GM12878 (cell line): ENCODE measurements around the gene PERM1. TPM values are rescaled to one million over a fixed set of nuclear protein-coding genes. Genes with fewer than 3 reads are reported as not detected.
A peak's percentile ranks its signal among the peaks of the same experiment; 100 is the strongest.

ENCODE experiments used
- ATAC-seq: fragments of 200-7000 bp; cut with Tn5 transposase; 3 replicates; pipeline ENCODE4 v1.9.1; 2020; ENCODE audit warnings: mild to moderate bottlenecking, moderate library complexity
- BruUV-seq: library from RNA; stranded (reverse); fragments of 400-500 nt; replicated peaks from 2 replicates; lab custom pipeline; 2021; lab: Mats Ljungman, UMichigan
- CTCF ChIA-PET: fragments of 300-600 bp; sonication (Branson Sonifier 250); formaldehyde crosslinking; extraction: SDS; loops from one replicate; lab custom pipeline; 2021; ENCODE audit warnings: inconsistent platforms; lab: Yijun Ruan, JAX
- POLR2A ChIA-PET: fragments of 350-600 bp; formaldehyde crosslinking; extraction: SDS; loops from one replicate; lab custom pipeline; 2021; ENCODE audit warnings: inconsistent platforms; lab: Charles Lee
- RAD21 ChIA-PET: fragments of 300-600 bp; sonication (Branson Sonifier 250); formaldehyde crosslinking; loops from one replicate; lab custom pipeline; 2023; ENCODE audit warnings: antibody characterized with exemption; ENCODE audit not compliant: unreplicated experiment; lab: Charles Lee
- SMC1A ChIA-PET: fragments of 300-600 bp; sonication (Branson Sonifier 250); formaldehyde crosslinking; loops from one replicate; lab custom pipeline; 2023; ENCODE audit not compliant: unreplicated experiment, uncharacterized antibody; lab: Charles Lee
- DNase-seq: peaks from one replicate; pipeline ENCODE4 v3.0.0-alpha.2; 2011; ENCODE audit warnings: low read depth, low spot score
- FAIRE-seq: peaks from 3 replicates; lab custom pipeline; 2011; peaks lifted over from hg19 to GRCh38; lab: Jason Lieb, UNC
- H2AFZ ChIP-seq: 2 replicates; pipeline ENCODE4 v1.6.0; 2011; ENCODE audit warnings: low read depth, low read length, control low read depth; ENCODE audit not compliant: control insufficient read depth
- H3K27ac ChIP-seq: 2 replicates; pipeline ENCODE4 v1.5.1; 2011; ENCODE audit warnings: control low read depth; ENCODE audit not compliant: control insufficient read depth, insufficient read depth
- H3K27me3 ChIP-seq, 2 experiments: replicated peaks in 1 of 2; 2 replicates each; pipeline versions ENCODE4 v1.6.0 to v1.6.1; 2011; ENCODE audit warnings: low read length in 1 of 2; ENCODE audit not compliant: control insufficient read depth in 2 of 2, insufficient read depth in 2 of 2
- H3K36me3 ChIP-seq, 2 experiments: 2 replicates each; pipeline ENCODE4 v1.5.1; 2011; ENCODE audit warnings: low read length in 1 of 2; ENCODE audit not compliant: control insufficient read depth in 2 of 2, insufficient read depth in 2 of 2
- H3K4me1 ChIP-seq: 2 replicates; pipeline ENCODE4 v1.6.1; 2011; ENCODE audit warnings: mild to moderate bottlenecking, low read length, moderate library complexity, mixed read lengths; ENCODE audit not compliant: control insufficient read depth, insufficient read depth
- H3K4me2 ChIP-seq: 2 replicates; pipeline ENCODE4 v1.6.0; 2011; ENCODE audit warnings: control low read depth; ENCODE audit not compliant: control insufficient read depth, insufficient read depth
- H3K4me3 ChIP-seq: fragments of 200-600 bp; sonication (generic); 2 replicates; pipeline ENCODE4 v1.5.1; 2016
- H3K79me2 ChIP-seq: 2 replicates; pipeline ENCODE4 v1.6.0; 2011; ENCODE audit warnings: low read length; ENCODE audit not compliant: control insufficient read depth, insufficient read depth
- H3K9ac ChIP-seq: 2 replicates; pipeline ENCODE4 v1.8.0; 2011; ENCODE audit warnings: low read length, control low read depth, mixed read lengths; ENCODE audit not compliant: control insufficient read depth, insufficient read depth
- H3K9me3 ChIP-seq: replicated peaks from 3 replicates; pipeline ENCODE4 v1.5.1; 2011; ENCODE audit warnings: mild to moderate bottlenecking, low read length; ENCODE audit not compliant: control insufficient read depth, insufficient read depth
- H4K20me1 ChIP-seq: 2 replicates; pipeline ENCODE4 v1.6.0; 2011; ENCODE audit not compliant: control insufficient read depth, insufficient read depth
- HDGF ChIP-seq: fragments of 450-650 bp; IDR thresholded peaks from 2 replicates; pipeline ENCODE4 v1.6.1; 2016; ENCODE audit warnings: antibody characterized with exemption
- JUND ChIP-seq: IDR thresholded peaks from 2 replicates; pipeline ENCODE4 v1.6.1; 2012; ENCODE audit warnings: low read depth, mild to moderate bottlenecking, low read length, improper control_type of control experiment, moderate library complexity
- KAT2A ChIP-seq: conservative IDR thresholded peaks from 2 replicates; pipeline ENCODE4 v1.6.1; 2011; ENCODE audit warnings: low read depth, low read length; ENCODE audit not compliant: control insufficient read depth
- MLLT1 ChIP-seq: fragments of 450-650 bp; IDR thresholded peaks from 2 replicates; pipeline ENCODE4 v1.6.1; 2016; ENCODE audit warnings: mild to moderate bottlenecking
- RCOR1 ChIP-seq: conservative IDR thresholded peaks from 2 replicates; pipeline ENCODE4 v1.6.1; 2012; ENCODE audit warnings: low read depth, low read length, improper control_type of control experiment
- SUPT20H ChIP-seq: IDR thresholded peaks from 2 replicates; pipeline ENCODE4 v1.6.1; 2011; ENCODE audit warnings: low read depth, mild to moderate bottlenecking, low read length, moderate library complexity, borderline replicate concordance; ENCODE audit not compliant: control insufficient read depth
- TAF1 ChIP-seq: IDR thresholded peaks from 2 replicates; pipeline ENCODE4 v1.6.1; 2011; ENCODE audit warnings: mild to moderate bottlenecking, low read depth, low read length, borderline replicate concordance
- USF1 ChIP-seq: IDR thresholded peaks from 2 replicates; pipeline ENCODE4 v1.6.1; 2011; ENCODE audit warnings: borderline replicate concordance, low read depth, mild to moderate bottlenecking, moderate library complexity, mixed read lengths, low read length; ENCODE audit not compliant: insufficient read depth; ENCODE audit errors: extremely low read length
- USF2 ChIP-seq: IDR thresholded peaks from 2 replicates; pipeline ENCODE4 v1.6.1; 2011; ENCODE audit warnings: low read depth, low read length, improper control_type of control experiment, borderline replicate concordance
- WGBS: methylation state at CpG from one replicate; pipeline ENCODE4 v1.1.6; 2016; ENCODE audit warnings: low lambda C conversion rate; ENCODE audit not compliant: insufficient replicate concordance, insufficient coverage; ENCODE audit errors: missing lambda C conversion rate; 5-methylcytosine and 5-hydroxymethylcytosine counted together
- in situ Hi-C: fragments of 300-500 bp; cut with MboI; formaldehyde crosslinking; loops from 9 replicates; pipeline ENCODE4 v1.14.3; 2018; ENCODE audit warnings: mixed read lengths
- intact Hi-C: fragments of 100-400 bp; cut with micrococcal nuclease; formaldehyde crosslinking; loops from one replicate; pipeline ENCODE4 v1.14.2; 2022; ENCODE audit not compliant: unreplicated experiment
- polyA plus RNA-seq, 11 experiments: library from polyadenylated mRNA; depleted of rRNA in 4 of 11; unstranded in 6 of 11; stranded (reverse) in 5 of 11; fragments of >200 nt; fragmentation: Nextera tagmentation in 4 of 11; fragmentation: Illumina TruSeq in 1 of 11; extraction: Ambion mirVana in 4 of 11; extraction: Trizol in 1 of 11; gene quantifications; 1 replicate in 1 of 11; 2 replicates in 10 of 11; pipeline versions ENCODE4 v1.2.1 to v1.2.3, GENCODE V29; 2011 to 2016; ENCODE audit warnings: inconsistent platforms in 2 of 11, missing spikeins in 2 of 11, low read depth in 1 of 11
- total RNA-seq, 4 experiments: library from RNA; depleted of rRNA in 3 of 4; stranded (reverse); fragments of >200 nt in 3 of 4; fragmentation: Illumina TruSeq in 1 of 4; extraction: Trizol in 1 of 4; gene quantifications; 2 replicates each; pipeline versions ENCODE4 v1.2.1 to v1.2.3, GENCODE V29; 2013 to 2021
- TF ChIP-seq, protein P1 (sequence below): IDR thresholded peaks from 2 replicates; pipeline ENCODE4 v1.6.1; 2011; ENCODE audit warnings: borderline replicate concordance, low read depth, mild to moderate bottlenecking, moderate library complexity, low read length; ENCODE audit not compliant: insufficient read depth, poor library complexity, severe bottlenecking
- TF ChIP-seq, protein P2 (sequence below): IDR thresholded peaks from 2 replicates; pipeline ENCODE4 v1.6.1; 2012; ENCODE audit warnings: low read length, inconsistent platforms

PERM1 gene
- total and polyA plus RNA-seq, 10 of the 15 experiments (the other 5 are each of a cell fraction or from before 2014, with no cell fraction given), result not detected

DNA sequence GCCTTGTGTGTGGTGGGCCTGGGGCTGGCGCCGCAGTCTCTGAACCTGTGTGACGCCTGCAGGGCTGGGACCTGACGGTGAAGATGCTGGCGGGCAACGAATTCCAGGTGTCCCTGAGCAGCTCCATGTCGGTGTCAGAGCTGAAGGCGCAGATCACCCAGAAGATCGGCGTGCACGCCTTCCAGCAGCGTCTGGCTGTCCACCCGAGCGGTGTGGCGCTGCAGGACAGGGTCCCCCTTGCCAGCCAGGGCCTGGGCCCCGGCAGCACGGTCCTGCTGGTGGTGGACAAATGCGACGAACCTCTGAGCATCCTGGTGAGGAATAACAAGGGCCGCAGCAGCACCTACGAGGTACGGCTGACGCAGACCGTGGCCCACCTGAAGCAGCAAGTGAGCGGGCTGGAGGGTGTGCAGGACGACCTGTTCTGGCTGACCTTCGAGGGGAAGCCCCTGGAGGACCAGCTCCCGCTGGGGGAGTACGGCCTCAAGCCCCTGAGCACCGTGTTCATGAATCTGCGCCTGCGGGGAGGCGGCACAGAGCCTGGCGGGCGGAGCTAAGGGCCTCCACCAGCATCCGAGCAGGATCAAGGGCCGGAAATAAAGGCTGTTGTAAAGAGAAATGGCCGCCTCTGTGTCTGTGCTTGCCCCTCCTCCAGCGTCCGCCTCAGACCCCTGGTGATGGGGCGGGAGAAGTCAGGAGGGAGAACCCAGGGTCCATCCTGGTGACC is 32.2 kb upstream of the PERM1 start:
- Histone ChIP-seq H4K20me1 (no peaks in the 10 kb centered on the region), H3K27me3 (no peaks in the 10 kb centered on the region), H3K9ac (peak overlapping the region; percentile 91), H2AFZ (no peak overlapping the region), H3K4me1 (peaks cover 12% of the 10 kb centered on the region), H3K36me3 (no peaks in the 10 kb centered on the region), H3K4me3 (peak overlapping the region; percentile 90), H3K79me2 (peaks cover 22% of the 10 kb centered on the region), H3K4me2 (peak overlapping the region; percentile 62), H3K9me3 (no peaks in the 10 kb centered on the region; the same call in 2 of the 3 replicates), H3K27ac (peak overlapping the region; percentile 92)
- BruUV-seq, result TSS peak; percentile 99
- ChIA-PET SMC1A (interaction anchor here (0.7 to 2.8 kb wide), 8 partner anchors 12 to 49 kb away, joined by 3 to 13 read pairs (median 4); partner anchors contain the start of gene HES4), CTCF (interaction anchor here (0.8 to 7.4 kb wide), 16 partner anchors 11 to 359 kb away, joined by 3 to 68 read pairs (median 4); partner anchors contain the start of gene PLEKHN1), POLR2A (interaction anchor here (0.9 to 4.0 kb wide), 16 partner anchors 11 to 271 kb away, joined by 3 to 22 read pairs (median 4); partner anchors contain the start of genes PERM1, PLEKHN1 and UBE2J2), RAD21 (interaction anchor here (0.5 to 3.2 kb wide), 14 partner anchors 12 to 1221 kb away, joined by 3 to 24 read pairs (median 4); partner anchors contain the start of gene PERM1)
- DNase-seq, result no peak
- 61% methylated on average over 30 of the region's 41 CpGs for WGBS
- ATAC-seq, result peak; percentile 38
- intact Hi-C loops (no loop called here), in situ Hi-C loops (no loop called here)
- no peak for FAIRE-seq
- no peak for TF ChIP-seq JUND
- TF ChIP-seq, protein P1, sequence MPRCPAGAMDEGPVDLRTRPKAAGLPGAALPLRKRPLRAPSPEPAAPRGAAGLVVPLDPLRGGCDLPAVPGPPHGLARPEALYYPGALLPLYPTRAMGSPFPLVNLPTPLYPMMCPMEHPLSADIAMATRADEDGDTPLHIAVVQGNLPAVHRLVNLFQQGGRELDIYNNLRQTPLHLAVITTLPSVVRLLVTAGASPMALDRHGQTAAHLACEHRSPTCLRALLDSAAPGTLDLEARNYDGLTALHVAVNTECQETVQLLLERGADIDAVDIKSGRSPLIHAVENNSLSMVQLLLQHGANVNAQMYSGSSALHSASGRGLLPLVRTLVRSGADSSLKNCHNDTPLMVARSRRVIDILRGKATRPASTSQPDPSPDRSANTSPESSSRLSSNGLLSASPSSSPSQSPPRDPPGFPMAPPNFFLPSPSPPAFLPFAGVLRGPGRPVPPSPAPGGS, result no peak
- no peak for TF ChIP-seq USF1
- TF ChIP-seq, protein P2, sequence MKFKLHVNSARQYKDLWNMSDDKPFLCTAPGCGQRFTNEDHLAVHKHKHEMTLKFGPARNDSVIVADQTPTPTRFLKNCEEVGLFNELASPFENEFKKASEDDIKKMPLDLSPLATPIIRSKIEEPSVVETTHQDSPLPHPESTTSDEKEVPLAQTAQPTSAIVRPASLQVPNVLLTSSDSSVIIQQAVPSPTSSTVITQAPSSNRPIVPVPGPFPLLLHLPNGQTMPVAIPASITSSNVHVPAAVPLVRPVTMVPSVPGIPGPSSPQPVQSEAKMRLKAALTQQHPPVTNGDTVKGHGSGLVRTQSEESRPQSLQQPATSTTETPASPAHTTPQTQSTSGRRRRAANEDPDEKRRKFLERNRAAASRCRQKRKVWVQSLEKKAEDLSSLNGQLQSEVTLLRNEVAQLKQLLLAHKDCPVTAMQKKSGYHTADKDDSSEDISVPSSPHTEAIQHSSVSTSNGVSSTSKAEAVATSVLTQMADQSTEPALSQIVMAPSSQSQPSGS, result no peak
- no peak for TF ChIP-seq SUPT20H
- no peak for TF ChIP-seq USF2
- TF ChIP-seq KAT2A, result no peak
- TF ChIP-seq TAF1, result peak; percentile 57; the same call in 1 of the 2 replicates
- peak; percentile 97 for TF ChIP-seq MLLT1
- no peak for TF ChIP-seq RCOR1
- 0 out of 2 replicates have a peak, but pooled peaks have one; percentile 31 for TF ChIP-seq HDGF
